HFF-Myc (cell line): ENCODE data around the gene AMBRA1.
"Not testable (repeated sequence)": the region's sequence is repeated elsewhere in the genome, so short reads cannot be mapped to it uniquely, and the experiment has no call there.

Experiments
- DNase-seq: peaks from one replicate; pipeline ENCODE4 v3.0.0-alpha.2; 2011; ENCODE audit warnings: low read depth; ENCODE audit errors: extremely low read depth
- H3K4me3 ChIP-seq: replicated peaks from 2 replicates; pipeline ENCODE4 v1.5.1; 2011; ENCODE audit warnings: low read depth, mild to moderate bottlenecking, control low read depth, low read length
- CTCF ChIP-seq: IDR thresholded peaks from 2 replicates; pipeline ENCODE4 v1.5.1; 2012; ENCODE audit warnings: mild to moderate bottlenecking, low read depth, low read length, control low read depth; ENCODE audit errors: missing control alignments

AMBRA1 gene

GRCh38 chr11:46381048-46381818 is 212.6 kb downstream of the AMBRA1 start, which contains the start of gene MDK:
Gene MDK (plus strand): TSS chr11:46381669. CDS start chr11:46382058, 389 bp downstream.
- no peak for DNase-seq
- peak within 1 kb of the TSS; percentile 47 for H3K4me3 ChIP-seq
- TF ChIP-seq CTCF = no peak

GRCh38 chr11:46380340-46381047 is 213.3 kb downstream of the AMBRA1 start:
- no peak for DNase-seq
- H3K4me3 ChIP-seq = peak overlapping the region; percentile 43
- TF ChIP-seq CTCF = no peak

DNA sequence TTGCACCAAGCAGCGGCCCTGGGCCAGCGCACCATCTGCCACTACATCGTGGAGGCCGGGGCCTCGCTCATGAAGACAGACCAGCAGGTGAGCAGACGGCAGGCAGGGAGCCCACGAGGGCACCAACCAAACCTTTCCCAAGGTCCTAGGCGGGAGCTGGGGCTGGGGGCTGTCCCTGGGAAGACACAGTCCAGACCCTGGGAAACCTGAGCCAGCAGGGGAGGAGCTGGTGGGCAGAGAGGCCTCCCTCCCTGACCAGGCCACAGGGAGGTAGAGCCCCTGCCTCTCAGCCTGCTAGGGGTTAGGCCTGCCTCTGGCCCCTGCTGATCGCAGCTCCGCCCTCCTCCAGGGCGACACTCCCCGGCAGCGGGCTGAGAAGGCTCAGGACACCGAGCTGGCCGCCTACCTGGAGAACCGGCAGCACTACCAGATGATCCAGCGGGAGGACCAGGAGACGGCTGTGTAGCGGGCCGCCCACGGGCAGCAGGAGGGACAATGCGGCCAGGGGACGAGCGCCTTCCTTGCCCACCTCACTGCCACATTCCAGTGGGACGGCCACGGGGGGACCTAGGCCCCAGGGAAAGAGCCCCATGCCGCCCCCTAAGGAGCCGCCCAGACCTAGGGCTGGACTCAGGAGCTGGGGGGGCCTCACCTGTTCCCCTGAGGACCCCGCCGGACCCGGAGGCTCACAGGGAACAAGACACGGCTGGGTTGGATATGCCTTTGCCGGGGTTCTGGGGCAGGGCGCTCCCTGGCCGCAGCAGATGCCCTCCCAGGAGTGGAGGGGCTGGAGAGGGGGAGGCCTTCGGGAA is 214.1 kb downstream of the AMBRA1 start:
- not testable (repeated sequence) for DNase-seq, H3K4me3 ChIP-seq

DNA sequence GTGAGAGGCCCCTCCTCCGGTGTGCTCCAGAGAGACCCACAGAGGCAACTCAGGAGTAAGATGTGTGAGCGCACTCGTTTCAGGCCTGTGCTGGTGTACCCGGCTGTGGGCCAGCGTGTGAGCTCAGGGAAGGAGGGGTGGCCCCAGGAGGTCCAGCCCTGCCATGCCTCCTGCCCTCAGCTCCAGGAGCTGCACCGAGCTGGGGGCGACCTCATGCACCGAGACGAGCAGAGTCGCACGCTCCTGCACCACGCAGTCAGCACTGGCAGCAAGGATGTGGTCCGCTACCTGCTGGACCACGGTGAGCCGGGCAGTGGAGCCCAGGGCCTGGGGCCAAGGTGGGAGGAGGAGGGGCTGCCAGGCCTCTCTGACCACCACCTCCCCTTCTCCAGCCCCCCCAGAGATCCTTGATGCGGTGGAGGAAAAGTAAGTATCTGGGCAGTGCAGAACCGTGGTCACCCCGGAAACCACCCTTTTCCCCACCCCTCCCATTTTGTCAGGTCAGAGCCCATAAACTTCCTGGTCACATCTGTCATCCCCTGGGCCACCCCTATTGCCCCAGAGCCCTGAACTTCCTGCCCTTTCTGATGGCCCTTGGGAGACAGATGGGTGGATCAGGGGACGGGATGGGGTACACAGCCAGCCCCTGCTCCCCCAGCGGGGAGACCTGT is 214.9 kb downstream of the AMBRA1 start:
- TF ChIP-seq CTCF = no peak
- H3K4me3 ChIP-seq = no peak overlapping the region
- DNase-seq = no peak

GRCh38 chr11:46378296-46378695 is 215.5 kb downstream of the AMBRA1 start:
- TF ChIP-seq CTCF = no peak
- H3K4me3 ChIP-seq = no peak overlapping the region
- DNase-seq = no peak

GRCh38 chr11:46377831-46378230 is 216.0 kb downstream of the AMBRA1 start:
- no peak for DNase-seq
- no peak for TF ChIP-seq CTCF
- H3K4me3 ChIP-seq = no peak overlapping the region
